Heart left ventricle (tissue), 13 donors: Measurements from ENCODE around the gene MLLT3.

Experiments used
- POLR2A ChIP-seq, 2 donors: fragments of 450-650 bp; IDR thresholded peaks; one replicate each; pipeline ENCODE4 v1.6.1; 2017; ENCODE audit warnings: antibody characterized with exemption in 2 of 2, mild to moderate bottlenecking in 2 of 2, moderate library complexity in 2 of 2
- TF ChIP-seq, protein P1 (sequence below), 12 donors: fragments of 200-600 bp; sonication (generic) in 4 of 12; IDR thresholded peaks; one replicate each; pipeline versions ENCODE4 v1.5.0 to v1.8.0; 2018 to 2022; ENCODE audit warnings: antibody characterized with exemption in 12 of 12, mild to moderate bottlenecking in 5 of 12
- donor health status: ischemic (EF 13 %, LVEDD 7.1; RV severe dilation, severe dysfunction).
- donor health status: DM: no; HTN: yes; CAD: no.
- donor health status: DM: no; HTN: no; CAD: no.
- donor health status: ischemic (EF 25% LVEDD 6.9; RV normal size, moderate dysfunction).
- donor health status: ischemic (EF 25% LVEDD 5.7; RV mildly dilated, moderate dysfunction).
- donor health status: ischemic (EF 35%, LVEDD 5.7; RV mildly dilated, moderate dysfunction).
- donor health status: nonischemic (EF 11% LVEDD 7.7; RV severe dilation, severe dysfunction).
- donor health status: DM: yes; HTN: yes; CAD: no.
- donor health status: PGD.
- donor health status: ischemic (EF 29% LVEDD 5.4; RV normal size, mild dysfunction).
- donor health status: nonischemic (EF 23%, LVEDD 6.1; RV moderate dilation, normal function).

DNA sequence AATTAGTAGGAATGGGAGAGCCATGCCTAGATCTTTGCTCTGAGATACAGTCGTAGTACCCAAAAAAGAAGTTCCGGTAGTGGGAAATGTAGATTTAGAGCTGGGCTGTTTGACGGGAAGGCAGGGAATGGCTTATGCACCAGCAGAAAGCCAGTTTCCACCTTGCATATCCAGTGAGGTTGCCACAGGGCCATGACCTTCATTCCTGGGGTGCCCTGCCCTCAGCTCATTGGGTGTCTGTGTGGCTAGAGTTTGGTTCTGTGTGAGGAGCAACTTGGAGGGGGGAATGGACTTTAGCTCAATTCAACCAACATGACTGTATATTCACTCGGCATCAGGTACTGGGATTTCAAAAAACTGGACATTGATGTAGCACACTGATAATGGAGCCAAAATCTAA lies 300.1 kb downstream of the MLLT3 start:
- TF ChIP-seq, protein P1, sequence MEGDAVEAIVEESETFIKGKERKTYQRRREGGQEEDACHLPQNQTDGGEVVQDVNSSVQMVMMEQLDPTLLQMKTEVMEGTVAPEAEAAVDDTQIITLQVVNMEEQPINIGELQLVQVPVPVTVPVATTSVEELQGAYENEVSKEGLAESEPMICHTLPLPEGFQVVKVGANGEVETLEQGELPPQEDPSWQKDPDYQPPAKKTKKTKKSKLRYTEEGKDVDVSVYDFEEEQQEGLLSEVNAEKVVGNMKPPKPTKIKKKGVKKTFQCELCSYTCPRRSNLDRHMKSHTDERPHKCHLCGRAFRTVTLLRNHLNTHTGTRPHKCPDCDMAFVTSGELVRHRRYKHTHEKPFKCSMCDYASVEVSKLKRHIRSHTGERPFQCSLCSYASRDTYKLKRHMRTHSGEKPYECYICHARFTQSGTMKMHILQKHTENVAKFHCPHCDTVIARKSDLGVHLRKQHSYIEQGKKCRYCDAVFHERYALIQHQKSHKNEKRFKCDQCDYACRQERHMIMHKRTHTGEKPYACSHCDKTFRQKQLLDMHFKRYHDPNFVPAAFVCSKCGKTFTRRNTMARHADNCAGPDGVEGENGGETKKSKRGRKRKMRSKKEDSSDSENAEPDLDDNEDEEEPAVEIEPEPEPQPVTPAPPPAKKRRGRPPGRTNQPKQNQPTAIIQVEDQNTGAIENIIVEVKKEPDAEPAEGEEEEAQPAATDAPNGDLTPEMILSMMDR (IDR thresholded peaks at IDR 0.05) = no peak
- TF ChIP-seq POLR2A (IDR thresholded peaks at IDR 0.05) = no peak
